Endothelial cell of umbilical vein (primary cell): ENCODE data around the gene SMG1. TPM values are rescaled to one million over a fixed set of nuclear protein-coding genes. Genes with fewer than 3 reads are reported as not detected.

Experiments
- BruUV-seq: library from RNA; stranded (reverse); fragments of 400-500 nt; replicated peaks from 2 replicates; lab custom pipeline; 2021; lab: Mats Ljungman, UMichigan
- CTCF ChIA-PET: fragments of 300-600, 350-600 bp; sonication (Branson Sonifier 250); formaldehyde crosslinking; loops from one replicate; lab custom pipeline; 2021; ENCODE audit warnings: antibody characterized with exemption, inconsistent platforms; lab: Charles Lee
- POLR2A ChIA-PET: fragments of 300-600, 350-600 bp; sonication (Branson Sonifier 250); formaldehyde crosslinking; loops from one replicate; lab custom pipeline; 2021; ENCODE audit warnings: antibody characterized with exemption, inconsistent platforms; lab: Charles Lee
- DNase-seq: peaks from one replicate; pipeline ENCODE4 v3.0.0-alpha.2; 2011; ENCODE audit warnings: low read depth, low spot score
- FAIRE-seq: peaks from 2 replicates; lab custom pipeline; 2011; peaks lifted over from hg19 to GRCh38; lab: Jason Lieb, UNC
- H2AFZ ChIP-seq: 2 replicates; pipeline ENCODE4 v1.6.0; 2012; ENCODE audit warnings: low read depth, low read length, control low read depth, inconsistent platforms
- H3K27ac ChIP-seq: 2 replicates; pipeline ENCODE4 v1.5.1; 2011; ENCODE audit warnings: low read depth, mild to moderate bottlenecking, control low read depth, low read length, moderate library complexity; ENCODE audit not compliant: insufficient read depth
- H3K27me3 ChIP-seq, 2 experiments: 2 replicates each; pipeline versions ENCODE4 v1.6.0 to v1.6.1; 2011; ENCODE audit warnings: low read length in 2 of 2, mixed read lengths in 1 of 2; ENCODE audit not compliant: control insufficient read depth in 2 of 2, insufficient read depth in 2 of 2
- H3K36me3 ChIP-seq, 2 experiments: 2 replicates in 1 of 2; 3 replicates in 1 of 2; pipeline ENCODE4 v1.5.1; 2011; ENCODE audit warnings: low read length in 2 of 2, mild to moderate bottlenecking in 1 of 2, moderate library complexity in 1 of 2; ENCODE audit not compliant: control insufficient read depth in 2 of 2, insufficient read depth in 2 of 2; ENCODE audit errors: extremely low read depth in 1 of 2
- H3K4me1 ChIP-seq: 3 replicates; pipeline ENCODE4 v1.5.1; 2011; ENCODE audit warnings: mild to moderate bottlenecking, low read length; ENCODE audit not compliant: control insufficient read depth, insufficient read depth; ENCODE audit errors: extremely low read depth
- H3K4me2 ChIP-seq: 2 replicates; pipeline ENCODE4 v1.6.1; 2011; ENCODE audit warnings: low read length, control low read depth, mixed read lengths; ENCODE audit not compliant: insufficient read depth
- H3K4me3 ChIP-seq, 3 experiments: fragments of 200-600 bp in 1 of 3; sonication (generic), shearing (Covaris generic) in 1 of 3; replicated peaks in 1 of 3; 2 replicates each; pipeline ENCODE4 v1.5.1; 2011 to 2016; ENCODE audit warnings: control low read depth in 3 of 3, low read length in 3 of 3, mild to moderate bottlenecking in 2 of 3, inconsistent platforms in 1 of 3, low read depth in 1 of 3, moderate library complexity in 1 of 3; ENCODE audit not compliant: insufficient read depth in 1 of 3
- H3K79me2 ChIP-seq: 2 replicates; pipeline ENCODE4 v1.6.0; 2012; ENCODE audit warnings: low read length, inconsistent platforms; ENCODE audit not compliant: control insufficient read depth, insufficient read depth
- H3K9ac ChIP-seq: replicated peaks from 2 replicates; pipeline ENCODE3; 2011; ENCODE audit warnings: low read length, control low read depth; ENCODE audit not compliant: insufficient read depth; ENCODE audit errors: extremely low read depth
- H3K9me1 ChIP-seq: replicated peaks from 3 replicates; pipeline ENCODE4 v1.6.0; 2011; ENCODE audit warnings: mild to moderate bottlenecking, low read length; ENCODE audit not compliant: control insufficient read depth, insufficient read depth; ENCODE audit errors: extremely low read depth
- H3K9me3 ChIP-seq: replicated peaks from 2 replicates; pipeline ENCODE4 v1.5.1; 2012; ENCODE audit warnings: low read length, inconsistent platforms; ENCODE audit not compliant: control insufficient read depth, insufficient read depth
- H4K20me1 ChIP-seq: replicated peaks from 2 replicates; pipeline ENCODE3; 2011; ENCODE audit warnings: mild to moderate bottlenecking, low read length; ENCODE audit not compliant: control insufficient read depth, insufficient read depth; ENCODE audit errors: extremely low read depth
- CTCF ChIP-seq, 2 donors: IDR thresholded peaks; 1 replicate in 1 of 2; 2 replicates in 1 of 2; pipeline ENCODE4 v1.5.1; 2011; ENCODE audit warnings: low read length in 2 of 2, mild to moderate bottlenecking in 2 of 2, moderate library complexity in 2 of 2, control low read depth in 1 of 2, inconsistent platforms in 1 of 2, low read depth in 1 of 2; ENCODE audit not compliant: insufficient read depth in 1 of 2; ENCODE audit errors: extremely low read depth in 1 of 2
- EZH2 ChIP-seq: IDR thresholded peaks from 2 replicates; pipeline ENCODE4 v1.6.1; 2012; ENCODE audit warnings: borderline replicate concordance, low read depth, mild to moderate bottlenecking, moderate library complexity, low read length, inconsistent platforms; ENCODE audit not compliant: severe bottlenecking
- FOS ChIP-seq: IDR thresholded peaks from 2 replicates; pipeline ENCODE4 v1.6.1; 2011; ENCODE audit warnings: mild to moderate bottlenecking, low read length, moderate library complexity, borderline replicate concordance; ENCODE audit not compliant: insufficient read depth
- GATA2 ChIP-seq: IDR thresholded peaks from 2 replicates; pipeline ENCODE4 v1.7.0; 2011; ENCODE audit warnings: low read depth, mild to moderate bottlenecking, moderate library complexity, mixed read lengths, low read length; ENCODE audit not compliant: insufficient read length, insufficient read depth
- JUN ChIP-seq: IDR thresholded peaks from 2 replicates; pipeline ENCODE4 v1.6.1; 2011; ENCODE audit warnings: borderline replicate concordance, low read depth; ENCODE audit not compliant: insufficient read length, insufficient read depth
- MYC ChIP-seq: IDR thresholded peaks from one replicate; pipeline ENCODE4 v1.6.1; 2011; ENCODE audit warnings: mild to moderate bottlenecking, low read depth, low read length
- POLR2A ChIP-seq: IDR thresholded peaks from 2 replicates; pipeline ENCODE4 v1.6.1; 2012; ENCODE audit warnings: low read depth, mild to moderate bottlenecking, control low read depth, low read length
- POLR2AphosphoS5 ChIP-seq: IDR thresholded peaks from 2 replicates; pipeline ENCODE4 v1.6.1; 2012; ENCODE audit warnings: low read depth, mild to moderate bottlenecking, control low read depth, low read length, moderate library complexity; ENCODE audit not compliant: insufficient read depth
- dilution Hi-C: fragments of 300-500 bp; cut with MboI; formaldehyde crosslinking; loops from one replicate; pipeline ENCODE4 v1.15.0; 2019; ENCODE audit warnings: low sequenced_read_pairs; ENCODE audit not compliant: extremely low pct_ligation_motif_present
- intact Hi-C: fragments of 100-400 bp; cut with micrococcal nuclease; formaldehyde crosslinking; loops from one replicate; pipeline ENCODE4 v1.10.0; 2022
- polyA plus RNA-seq, 4 experiments: library from polyadenylated mRNA; depleted of rRNA in 3 of 4; stranded (reverse) in 3 of 4; unstranded in 1 of 4; fragments of >200 nt; gene quantifications; 2 replicates each; pipeline versions ENCODE4 v1.2.1 to v1.2.3, GENCODE V29; 2011 to 2012; ENCODE audit warnings: missing spikeins in 1 of 4
- total RNA-seq: library from RNA; stranded (reverse); gene quantifications from 2 replicates; pipeline ENCODE4 v1.2.3, GENCODE V29; 2021
- TF ChIP-seq, protein P1 (sequence below): IDR thresholded peaks from 2 replicates; pipeline ENCODE4 v1.6.1; 2011; ENCODE audit not compliant: insufficient read depth, insufficient read length

Gene SMG1
- total and polyA plus RNA-seq, 2 donors (not counting 3 experiments of a cell fraction or from before 2014, with no cell fraction given), result 14.0 to 90.8 TPM

GRCh38 chr16:18975109-18975508 is 48.9 kb upstream of the SMG1 start:
- no peaks in the 10 kb centered on the region for H3K36me3 ChIP-seq
- no peak for FAIRE-seq
- no peak overlapping the region for H3K4me3 ChIP-seq
- DNase-seq, result no peak
- TF ChIP-seq FOS, result no peak
- TF ChIP-seq POLR2AphosphoS5, result no peak
- no peak for TF ChIP-seq POLR2A
- TF ChIP-seq CTCF (IDR thresholded peaks at IDR 0.05; ENCODE audit: extremely low read depth in 1 of 2, insufficient read depth in 1 of 2, low read depth in 1 of 2, low read length in 2 of 2), result no peak
- TF ChIP-seq GATA2, result no peak
- no peak for TF ChIP-seq JUN
- TF ChIP-seq EZH2, result no peak
- TF ChIP-seq MYC, result no peak
- TF ChIP-seq, protein P1, sequence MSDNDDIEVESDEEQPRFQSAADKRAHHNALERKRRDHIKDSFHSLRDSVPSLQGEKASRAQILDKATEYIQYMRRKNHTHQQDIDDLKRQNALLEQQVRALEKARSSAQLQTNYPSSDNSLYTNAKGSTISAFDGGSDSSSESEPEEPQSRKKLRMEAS, result no peak
- no peaks in the 10 kb centered on the region for H3K79me2 ChIP-seq
- H3K9ac ChIP-seq, result no peak overlapping the region
- H3K9me1 ChIP-seq, result no peaks in the 10 kb centered on the region
- ChIA-PET POLR2A (no interaction called here), CTCF (interaction anchor here (0.5 to 2.9 kb wide), 3 partner anchors 9 to 174 kb away, joined by 3 to 13 read pairs (median 6); partner anchors contain the start of genes ARL6IP1 and TMC7)
- H3K4me2 ChIP-seq, result no peak overlapping the region
- no peak overlapping the region for H2AFZ ChIP-seq
- H4K20me1 ChIP-seq, result no peaks in the 10 kb centered on the region
- H3K27ac ChIP-seq, result no peak overlapping the region
- peaks cover 2 to 4% of the 10 kb centered on the region in 2 experiments for H3K27me3 ChIP-seq
- dilution Hi-C loops, result no loop called here
- H3K4me1 ChIP-seq, result no peaks in the 10 kb centered on the region
- intact Hi-C loops, result no loop called here
- no TSS peak for BruUV-seq
- no peaks in the 10 kb centered on the region for H3K9me3 ChIP-seq
